Activated CD4-positive, alpha-beta T cell treated with anti-CD3 and anti-CD28 coated beads for 36 hours (primary cell): ENCODE results near the gene MGMT. TPM values are rescaled to one million over a fixed set of nuclear protein-coding genes. Genes with fewer than 3 reads are reported as not detected.

Experiments
- ATAC-seq: fragments of 200-7000 bp; cut with Tn5 transposase; one replicate; pipeline ENCODE4 v1.10.0; 2021; ENCODE audit warnings: mild to moderate bottlenecking, moderate library complexity
- CTCF ChIA-PET: fragments of 350-600 bp; sonication (Branson Sonifier 250); formaldehyde crosslinking; loops from one replicate; lab custom pipeline; 2021; ENCODE audit warnings: antibody characterized with exemption; lab: Charles Lee
- POLR2A ChIA-PET: fragments of 350-600 bp; sonication (Branson Sonifier 250); formaldehyde crosslinking; loops from one replicate; lab custom pipeline; 2021; ENCODE audit warnings: antibody characterized with exemption, inconsistent platforms; lab: Charles Lee
- DNase-seq: peaks from one replicate; pipeline ENCODE4 v3.0.0-alpha.2; 2020
- H3K27ac Mint-ChIP-seq: one replicate; pipeline ENCODE4 v1.8.0; 2021; ENCODE audit warnings: mixed read lengths
- H3K27me3 Mint-ChIP-seq: one replicate; pipeline ENCODE4 v1.8.0; 2021; ENCODE audit warnings: mixed read lengths
- H3K36me3 Mint-ChIP-seq: one replicate; pipeline ENCODE4 v1.8.0; 2021; ENCODE audit warnings: low read depth, mixed read lengths
- H3K4me1 Mint-ChIP-seq: one replicate; pipeline ENCODE4 v1.8.0; 2021; ENCODE audit warnings: mixed read lengths
- H3K4me3 Mint-ChIP-seq: one replicate; pipeline ENCODE4 v1.8.0; 2021; ENCODE audit warnings: mild to moderate bottlenecking, moderate library complexity, mixed read lengths
- H3K9me3 Mint-ChIP-seq: one replicate; pipeline ENCODE4 v1.8.0; 2021; ENCODE audit warnings: low read depth, mixed read lengths
- intact Hi-C, 2 experiments: fragments of 100-400 bp; cut with DNase I in 1 of 2; cut with micrococcal nuclease in 1 of 2; formaldehyde crosslinking; loops; one replicate each; pipeline versions ENCODE4 v1.14.2 to v1.15.1; 2022 to 2024; cut with DNase I, micrococcal nuclease
- total RNA-seq, 2 experiments: library from RNA; stranded (reverse); gene quantifications; one replicate each; pipeline ENCODE4 v1.2.3, GENCODE V29; 2021

MGMT gene
- total RNA-seq, 2 experiments from 2014 or later = 18.0 to 22.8 TPM

DNA sequence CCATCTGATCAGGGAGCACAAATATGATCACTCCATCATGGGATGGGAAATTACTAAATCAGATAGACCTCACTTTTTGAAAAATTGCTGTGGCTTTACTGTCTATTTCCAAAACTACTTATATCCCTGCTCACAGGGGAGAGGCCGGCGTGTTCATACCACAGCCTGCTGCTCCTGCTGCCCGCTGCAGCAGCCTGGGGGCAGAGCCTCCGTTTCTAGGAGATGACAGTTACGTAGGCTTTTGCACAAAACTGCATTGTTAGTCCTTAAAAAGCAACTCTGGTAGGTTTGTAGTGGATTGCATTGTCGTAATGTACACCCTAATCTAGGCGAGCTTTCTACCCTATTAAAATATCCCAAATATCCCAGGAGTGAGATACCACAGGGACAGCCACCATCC, 293.4 kb downstream of the MGMT start:
- H3K4me1 Mint-ChIP-seq = peaks cover 10% of the 10 kb centered on the region
- intact Hi-C loops = no loop called here

GRCh38 chr10:129761197-129761972, 294.3 kb downstream of the MGMT start:
- ChIA-PET CTCF (no interaction called here), POLR2A (no interaction called here)
- Mint-ChIP-seq H3K27me3 (no peaks in the 10 kb centered on the region), H3K4me3 (no peak overlapping the region), H3K36me3 (peaks cover 39% of the 10 kb centered on the region), H3K9me3 (peaks cover 3% of the 10 kb centered on the region), H3K4me1 (peaks cover 7% of the 10 kb centered on the region), H3K27ac (no peak overlapping the region)
- intact Hi-C loops = no loop called here
- ATAC-seq = no peak
- no peak for DNase-seq

More for the DNA sequence above, 293.4 kb downstream of the MGMT start:
- DNase-seq (no peak), ATAC-seq (no peak)
- H3K9me3 Mint-ChIP-seq = no peaks in the 10 kb centered on the region
- H3K36me3 Mint-ChIP-seq = peaks cover 36% of the 10 kb centered on the region
- H3K27me3 Mint-ChIP-seq = no peaks in the 10 kb centered on the region
- ChIA-PET CTCF (no interaction called here), POLR2A (no interaction called here)
- H3K27ac Mint-ChIP-seq = no peak overlapping the region
- H3K4me3 Mint-ChIP-seq = no peak overlapping the region

GRCh38 chr10:129761981-129762956, 295.2 kb downstream of the MGMT start:
- Mint-ChIP-seq H3K9me3 (peaks cover 4% of the 10 kb centered on the region), H3K4me1 (peaks cover 4% of the 10 kb centered on the region), H3K27me3 (no peaks in the 10 kb centered on the region), H3K36me3 (peaks cover 38% of the 10 kb centered on the region), H3K27ac (no peak overlapping the region), H3K4me3 (no peak overlapping the region)
- ATAC-seq (no peak), DNase-seq (no peak)
- CTCF ChIA-PET = no interaction called here
- POLR2A ChIA-PET = no interaction called here
- intact Hi-C loops = no loop called here

- ATAC-seq (no peak), DNase-seq (no peak)
- ChIA-PET CTCF (interaction anchor here (0.7 kb wide), 1 partner anchor 21 kb away, joined by 3 read pairs; no protein-coding TSS in a partner anchor), POLR2A (no interaction called here)
- Mint-ChIP-seq H3K27me3 (no peaks in the 10 kb centered on the region), H3K4me1 (no peaks in the 10 kb centered on the region), H3K36me3 (peaks cover 48% of the 10 kb centered on the region), H3K27ac (no peak overlapping the region), H3K4me3 (no peak overlapping the region), H3K9me3 (peaks cover 4% of the 10 kb centered on the region)
- intact Hi-C loops = no loop called here
These were observed 297.2 kb downstream of the MGMT start for GRCh38 chr10:129764011-129764900.

DNA sequence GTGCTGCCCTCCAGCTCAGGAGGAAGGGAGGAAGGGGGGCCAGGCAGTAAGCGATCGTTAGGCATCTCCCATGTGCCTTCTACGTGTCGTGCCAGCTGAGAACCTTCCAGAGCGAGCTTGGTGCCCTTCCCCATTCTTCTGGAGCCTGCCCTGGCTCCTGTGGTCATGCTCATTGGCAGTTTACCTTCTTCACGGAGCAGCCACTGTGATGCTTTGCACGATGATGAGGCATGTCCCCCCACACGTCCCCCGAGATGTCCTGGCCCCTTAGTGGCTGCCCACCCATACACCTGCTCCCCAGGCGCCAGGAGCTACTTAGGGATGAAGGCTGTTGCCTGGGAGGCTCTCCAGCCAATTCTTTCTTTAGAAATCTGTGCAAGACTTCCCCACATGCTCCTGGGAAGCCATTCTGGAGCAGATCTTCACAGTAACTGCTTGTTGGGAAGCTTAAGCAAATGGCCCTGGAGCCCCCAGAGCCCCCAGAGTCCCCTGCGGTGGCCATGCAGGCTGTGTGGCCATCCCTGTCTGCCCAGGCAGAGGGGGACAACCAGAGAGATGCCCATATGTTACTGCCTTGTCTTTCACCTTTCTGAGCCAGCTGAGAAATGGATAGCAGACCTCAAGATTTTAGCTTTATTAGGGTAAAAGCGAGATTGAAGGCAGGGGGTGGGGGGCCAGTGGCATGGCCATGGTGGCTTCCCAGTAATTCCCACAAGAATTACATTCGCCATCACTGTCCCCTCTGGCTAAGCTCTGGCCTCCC, 298.0 kb downstream of the MGMT start:
- DNase-seq (no peak), ATAC-seq (no peak)
- Mint-ChIP-seq H3K4me3 (no peak overlapping the region), H3K27ac (no peak overlapping the region), H3K4me1 (no peaks in the 10 kb centered on the region), H3K36me3 (peaks cover 47% of the 10 kb centered on the region), H3K27me3 (no peaks in the 10 kb centered on the region), H3K9me3 (peaks cover 8% of the 10 kb centered on the region)
- ChIA-PET POLR2A (no interaction called here), CTCF (no interaction called here)
- intact Hi-C loops = no loop called here

GRCh38 chr10:129765664-129766550, 298.9 kb downstream of the MGMT start:
- intact Hi-C loops = no loop called here
- ChIA-PET CTCF (no interaction called here), POLR2A (no interaction called here)
- H3K27me3 Mint-ChIP-seq = no peaks in the 10 kb centered on the region
- H3K4me1 Mint-ChIP-seq = no peaks in the 10 kb centered on the region
- H3K9me3 Mint-ChIP-seq = peaks cover 10% of the 10 kb centered on the region
- ATAC-seq (no peak), DNase-seq (no peak)
- no peak overlapping the region for H3K4me3 Mint-ChIP-seq
- H3K36me3 Mint-ChIP-seq = peaks cover 39% of the 10 kb centered on the region
- no peak overlapping the region for H3K27ac Mint-ChIP-seq

GRCh38 chr10:129766611-129767550, 299.8 kb downstream of the MGMT start:
- Mint-ChIP-seq H3K4me1 (no peaks in the 10 kb centered on the region), H3K27ac (no peak overlapping the region), H3K9me3 (peaks cover 15% of the 10 kb centered on the region), H3K27me3 (no peaks in the 10 kb centered on the region), H3K36me3 (peaks cover 33% of the 10 kb centered on the region), H3K4me3 (no peak overlapping the region)
- CTCF ChIA-PET = no interaction called here
- POLR2A ChIA-PET = no interaction called here
- ATAC-seq (no peak), DNase-seq (no peak)
- intact Hi-C loops = no loop called here

DNA sequence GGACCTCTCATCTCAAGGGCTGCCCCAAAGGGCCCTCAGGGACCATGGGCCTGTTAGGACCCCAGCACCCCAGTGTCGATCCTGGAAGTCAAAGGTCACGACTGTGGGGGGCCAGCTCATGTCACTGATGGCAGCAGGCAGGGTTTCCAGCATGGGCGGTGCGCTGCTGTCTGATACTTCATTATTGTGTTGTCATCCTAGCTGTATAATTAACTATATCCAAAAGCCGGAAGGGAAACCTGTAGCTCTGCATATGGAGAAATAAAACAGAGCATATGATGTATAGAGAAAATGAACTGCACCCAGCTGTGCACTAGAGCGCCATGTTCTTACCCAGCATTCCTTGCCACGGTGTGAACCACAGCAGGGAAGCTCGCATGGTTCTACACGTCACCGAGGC, 300.7 kb downstream of the MGMT start:
- intact Hi-C loops = no loop called here
- H3K4me3 Mint-ChIP-seq = no peak overlapping the region
- CTCF ChIA-PET = no interaction called here
- H3K27ac Mint-ChIP-seq = no peak overlapping the region
- POLR2A ChIA-PET = no interaction called here
- H3K27me3 Mint-ChIP-seq = no peaks in the 10 kb centered on the region
- H3K9me3 Mint-ChIP-seq = peaks cover 16% of the 10 kb centered on the region
- no peaks in the 10 kb centered on the region for H3K4me1 Mint-ChIP-seq
- ATAC-seq (no peak), DNase-seq (no peak)
- H3K36me3 Mint-ChIP-seq = peaks cover 28% of the 10 kb centered on the region

GRCh38 chr10:129768437-129769355, 301.7 kb downstream of the MGMT start:
- DNase-seq (no peak), ATAC-seq (no peak)
- Mint-ChIP-seq H3K4me1 (no peaks in the 10 kb centered on the region), H3K27me3 (no peaks in the 10 kb centered on the region), H3K4me3 (no peak overlapping the region), H3K9me3 (peaks cover 16% of the 10 kb centered on the region), H3K27ac (no peak overlapping the region), H3K36me3 (peaks cover 26% of the 10 kb centered on the region)
- POLR2A ChIA-PET = no interaction called here
- CTCF ChIA-PET = no interaction called here
- intact Hi-C loops = no loop called here
